ENCODE results near the gene WDPCP.

Gene WDPCP

DNA sequence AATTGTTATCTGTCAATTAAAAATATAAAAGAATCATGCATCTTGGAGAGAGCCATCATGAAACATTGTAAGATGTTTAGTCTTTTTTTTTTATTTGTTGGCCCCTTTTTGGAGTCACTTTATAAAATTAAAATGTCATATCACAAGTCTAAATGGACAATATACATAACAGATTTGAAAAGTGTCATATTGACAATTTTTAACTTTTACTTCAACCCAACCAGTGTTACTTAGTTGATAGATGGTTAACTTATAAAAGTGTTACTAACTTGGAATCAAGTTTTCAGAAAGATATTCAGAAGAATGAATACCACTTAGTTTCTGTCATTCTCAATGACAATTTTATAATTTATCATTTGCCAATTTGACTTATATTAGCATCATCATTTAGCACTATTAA lies 319.3 kb downstream of the WDPCP start:
- Histone ChIP-seq H3K9me3 (ENCODE audit: control insufficient read depth in 2 of 2, low read length in 2 of 2) (peaks cover 5 to 9% of the 10 kb centered on the region in 2 donors), H3K9ac (ENCODE audit: low read length in 2 of 2) (no peak overlapping the region), H3K4me1 (ENCODE audit: control insufficient read depth, insufficient read depth, low read length) (no peaks in the 10 kb centered on the region), H3K4me3 (ENCODE audit: low read length in 2 of 2) (no peak overlapping the region), H3K36me3 (ENCODE audit: control insufficient read depth in 2 of 2, insufficient read depth in 2 of 2, low read length in 2 of 2) (no peaks in the 10 kb centered on the region), H3K27ac (ENCODE audit: low read length) (no peak overlapping the region), H3K27me3 (ENCODE audit: control insufficient read depth in 1 of 2, insufficient read depth in 2 of 2, low read length in 2 of 2) (no peaks in the 10 kb centered on the region)

DNA sequence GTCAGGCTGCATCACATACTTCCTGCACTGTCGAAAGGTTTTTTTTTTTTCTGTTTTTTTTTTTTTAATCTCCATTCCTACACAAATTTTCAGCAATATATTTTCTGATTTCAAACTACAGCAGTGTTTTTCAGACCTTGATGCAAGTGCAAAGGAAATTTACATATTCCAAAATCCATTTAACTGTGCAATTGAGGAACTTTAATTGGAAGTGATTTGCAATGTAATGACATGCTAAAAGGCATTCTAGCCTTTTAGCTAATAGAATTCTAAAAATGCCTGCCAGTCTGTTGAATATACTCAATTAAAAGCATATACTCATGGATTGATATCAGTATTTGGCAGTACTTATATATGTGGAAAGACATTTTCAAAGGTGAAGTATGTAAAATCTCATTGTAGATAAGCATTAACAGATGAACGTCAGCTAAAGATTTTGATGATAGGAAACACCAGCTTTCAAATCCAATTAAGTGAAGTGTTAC lies 327.1 kb downstream of the WDPCP start:
- Histone ChIP-seq H3K36me3 (ENCODE audit: control insufficient read depth in 2 of 2, insufficient read depth in 2 of 2, low read length in 2 of 2) (no peaks in the 10 kb centered on the region), H3K27ac (ENCODE audit: low read length) (no peak overlapping the region), H3K9ac (ENCODE audit: low read length in 2 of 2) (no peak overlapping the region), H3K4me1 (ENCODE audit: control insufficient read depth, insufficient read depth, low read length) (no peaks in the 10 kb centered on the region), H3K27me3 (ENCODE audit: control insufficient read depth in 1 of 2, insufficient read depth in 2 of 2, low read length in 2 of 2) (no peaks in the 10 kb centered on the region), H3K9me3 (ENCODE audit: control insufficient read depth in 2 of 2, low read length in 2 of 2) (no peaks in the 10 kb centered on the region), H3K4me3 (ENCODE audit: low read length in 2 of 2) (no peak overlapping the region)

DNA sequence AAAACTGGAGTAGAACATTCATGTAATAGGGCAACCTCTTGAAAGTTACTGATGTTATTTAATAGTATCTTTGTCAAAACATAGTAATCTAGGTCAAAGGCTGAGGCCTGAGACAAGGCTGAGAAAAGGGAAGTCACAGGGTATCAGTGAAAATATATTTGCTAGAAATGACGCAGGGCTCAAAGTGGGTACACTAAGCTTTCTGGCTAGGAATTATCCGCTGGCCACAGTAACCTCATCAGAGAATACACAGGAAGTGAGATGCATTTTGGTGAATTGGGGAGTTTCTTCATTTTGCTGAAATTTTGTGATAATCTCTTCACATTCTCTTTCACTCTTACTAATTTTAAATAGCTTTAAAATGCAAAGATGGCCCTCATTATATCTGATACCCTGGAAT lies 330.8 kb downstream of the WDPCP start:
- H3K9ac ChIP-seq (ENCODE audit: low read length in 2 of 2), result no peak overlapping the region
- H3K4me3 ChIP-seq (ENCODE audit: low read length in 2 of 2), result no peak overlapping the region
- no peaks in the 10 kb centered on the region for H3K9me3 ChIP-seq (ENCODE audit: control insufficient read depth in 2 of 2, low read length in 2 of 2)
- no peak overlapping the region for H3K27ac ChIP-seq (ENCODE audit: low read length)
- H3K27me3 ChIP-seq (ENCODE audit: control insufficient read depth in 1 of 2, insufficient read depth in 2 of 2, low read length in 2 of 2), result no peaks in the 10 kb centered on the region
- no peaks in the 10 kb centered on the region for H3K4me1 ChIP-seq (ENCODE audit: control insufficient read depth, insufficient read depth, low read length)
- H3K36me3 ChIP-seq (ENCODE audit: control insufficient read depth in 2 of 2, insufficient read depth in 2 of 2, low read length in 2 of 2), result no peaks in the 10 kb centered on the region

GRCh38 chr2:63249161-63249560 lies 339.1 kb downstream of the WDPCP start:
- no peaks in the 10 kb centered on the region for H3K4me1 ChIP-seq (ENCODE audit: control insufficient read depth, insufficient read depth, low read length)
- no peak overlapping the region for H3K9ac ChIP-seq (ENCODE audit: low read length in 2 of 2)
- H3K36me3 ChIP-seq (ENCODE audit: control insufficient read depth in 2 of 2, insufficient read depth in 2 of 2, low read length in 2 of 2), result no peaks in the 10 kb centered on the region
- no peak overlapping the region for H3K27ac ChIP-seq (ENCODE audit: low read length)
- H3K9me3 ChIP-seq (ENCODE audit: control insufficient read depth in 2 of 2, low read length in 2 of 2), result no peaks in the 10 kb centered on the region
- no peaks in the 10 kb centered on the region for H3K27me3 ChIP-seq (ENCODE audit: control insufficient read depth in 1 of 2, insufficient read depth in 2 of 2, low read length in 2 of 2)
- H3K4me3 ChIP-seq (ENCODE audit: low read length in 2 of 2), result no peak overlapping the region

DNA sequence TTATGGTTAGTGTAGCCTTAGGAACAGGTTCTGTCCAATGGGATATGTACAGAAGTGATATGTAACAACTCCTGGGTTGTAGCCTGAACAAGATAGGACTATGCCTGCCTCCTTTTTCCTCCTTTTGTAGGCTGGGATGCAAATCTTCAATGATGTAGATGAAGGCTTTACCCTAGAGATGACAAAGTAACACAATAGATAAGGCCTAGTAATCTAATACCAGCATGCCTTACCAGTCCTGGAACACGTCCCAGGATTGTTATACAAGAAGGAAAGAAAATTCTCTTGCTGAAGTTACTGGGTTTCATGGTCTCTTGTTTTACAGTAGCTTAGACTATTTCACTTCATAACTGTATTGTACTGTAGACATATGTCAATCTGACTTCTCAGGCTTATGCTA lies 345.5 kb downstream of the WDPCP start:
- no peaks in the 10 kb centered on the region for H3K9me3 ChIP-seq (ENCODE audit: control insufficient read depth in 2 of 2, low read length in 2 of 2)
- H3K4me3 ChIP-seq (ENCODE audit: low read length in 2 of 2), result no peak overlapping the region
- no peak overlapping the region for H3K9ac ChIP-seq (ENCODE audit: low read length in 2 of 2)
- H3K27me3 ChIP-seq (ENCODE audit: control insufficient read depth in 1 of 2, insufficient read depth in 2 of 2, low read length in 2 of 2), result no peaks in the 10 kb centered on the region
- H3K27ac ChIP-seq (ENCODE audit: low read length), result no peak overlapping the region
- no peaks in the 10 kb centered on the region for H3K4me1 ChIP-seq (ENCODE audit: control insufficient read depth, insufficient read depth, low read length)
- H3K36me3 ChIP-seq (ENCODE audit: control insufficient read depth in 2 of 2, insufficient read depth in 2 of 2, low read length in 2 of 2), result no peaks in the 10 kb centered on the region

GRCh38 chr2:63225964-63226686 lies 362.2 kb downstream of the WDPCP start:
- no peak overlapping the region for H3K4me3 ChIP-seq (ENCODE audit: low read length in 2 of 2)
- no peaks in the 10 kb centered on the region for H3K36me3 ChIP-seq (ENCODE audit: control insufficient read depth in 2 of 2, insufficient read depth in 2 of 2, low read length in 2 of 2)
- no peaks in the 10 kb centered on the region for H3K9me3 ChIP-seq (ENCODE audit: control insufficient read depth in 2 of 2, low read length in 2 of 2)
- no peak overlapping the region for H3K9ac ChIP-seq (ENCODE audit: low read length in 2 of 2)
- no peaks in the 10 kb centered on the region for H3K4me1 ChIP-seq (ENCODE audit: control insufficient read depth, insufficient read depth, low read length)
- H3K27me3 ChIP-seq (ENCODE audit: control insufficient read depth in 1 of 2, insufficient read depth in 2 of 2, low read length in 2 of 2), result no peaks in the 10 kb centered on the region
- H3K27ac ChIP-seq (ENCODE audit: low read length), result no peak overlapping the region

DNA sequence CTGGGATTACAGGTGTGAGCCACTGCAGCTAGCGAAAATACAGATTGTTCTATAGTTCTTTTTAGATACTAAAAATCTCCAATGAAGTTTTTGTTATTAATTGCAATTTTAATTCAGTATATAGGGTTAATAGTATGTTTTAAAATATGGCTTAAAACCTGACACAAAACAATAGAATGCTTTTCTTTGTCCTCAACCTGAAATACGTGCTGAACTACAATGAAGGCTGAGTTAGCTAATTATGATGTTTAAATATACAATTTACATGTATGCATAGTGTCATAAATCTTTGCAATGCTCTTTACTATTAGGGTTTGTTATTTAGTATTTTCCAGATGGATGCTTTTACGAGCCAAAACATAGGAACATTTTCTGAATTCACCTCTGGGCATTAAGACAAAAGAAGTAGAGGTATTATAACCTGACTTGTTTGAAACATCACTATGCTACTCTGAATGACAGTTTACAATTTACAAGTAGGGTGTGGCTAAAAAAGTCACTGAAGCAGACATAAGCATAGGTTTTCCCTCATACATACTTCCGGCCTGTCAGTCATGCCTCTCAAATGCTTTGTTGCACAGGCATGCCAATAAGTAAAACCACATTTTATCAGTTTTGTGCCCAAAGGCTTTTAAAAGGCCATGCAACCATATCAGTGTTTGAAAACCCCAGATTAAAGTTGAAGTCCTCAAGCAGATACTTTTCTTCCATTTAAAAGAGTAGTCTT lies 369.3 kb downstream of the WDPCP start:
- Histone ChIP-seq H3K9me3 (ENCODE audit: control insufficient read depth in 2 of 2, low read length in 2 of 2) (no peaks in the 10 kb centered on the region), H3K9ac (ENCODE audit: low read length in 2 of 2) (no peak overlapping the region), H3K4me3 (ENCODE audit: low read length in 2 of 2) (no peak overlapping the region), H3K27me3 (ENCODE audit: control insufficient read depth in 1 of 2, insufficient read depth in 2 of 2, low read length in 2 of 2) (no peaks in the 10 kb centered on the region), H3K36me3 (ENCODE audit: control insufficient read depth in 2 of 2, insufficient read depth in 2 of 2, low read length in 2 of 2) (no peaks in the 10 kb centered on the region), H3K4me1 (ENCODE audit: control insufficient read depth, insufficient read depth, low read length) (no peaks in the 10 kb centered on the region), H3K27ac (ENCODE audit: low read length) (no peak overlapping the region)

GRCh38 chr2:63195310-63195709 lies 393.0 kb downstream of the WDPCP start:
- H3K27me3 ChIP-seq (ENCODE audit: control insufficient read depth in 1 of 2, insufficient read depth in 2 of 2, low read length in 2 of 2), result no peaks in the 10 kb centered on the region
- H3K9me3 ChIP-seq (ENCODE audit: control insufficient read depth in 2 of 2, low read length in 2 of 2), result no peaks in the 10 kb centered on the region
- H3K4me3 ChIP-seq (ENCODE audit: low read length in 2 of 2), result no peak overlapping the region
- no peak overlapping the region for H3K9ac ChIP-seq (ENCODE audit: low read length in 2 of 2)
- no peaks in the 10 kb centered on the region for H3K36me3 ChIP-seq (ENCODE audit: control insufficient read depth in 2 of 2, insufficient read depth in 2 of 2, low read length in 2 of 2)
- H3K27ac ChIP-seq (ENCODE audit: low read length), result no peak overlapping the region
- no peaks in the 10 kb centered on the region for H3K4me1 ChIP-seq (ENCODE audit: control insufficient read depth, insufficient read depth, low read length)

DNA sequence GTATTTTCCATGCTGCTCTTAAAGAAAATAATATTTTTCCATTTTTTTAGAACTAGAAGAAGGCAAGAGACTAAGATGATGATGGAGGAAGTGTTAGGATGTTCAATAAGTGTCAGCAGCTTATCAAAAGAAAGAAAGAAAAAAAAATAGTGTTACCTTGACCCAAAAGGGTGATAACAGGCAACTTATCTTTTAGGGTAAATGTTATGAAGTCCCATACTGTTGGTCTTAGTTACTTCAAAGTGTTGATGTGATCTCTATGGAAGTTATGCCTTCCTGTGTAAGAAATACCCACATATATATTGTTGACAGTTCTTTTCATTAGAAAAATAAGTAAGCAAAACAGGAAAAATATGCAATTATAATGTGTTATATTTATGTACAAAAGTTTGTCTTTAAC lies 394.1 kb downstream of the WDPCP start:
- H3K27ac ChIP-seq (ENCODE audit: low read length), result no peak overlapping the region
- no peak overlapping the region for H3K9ac ChIP-seq (ENCODE audit: low read length in 2 of 2)
- H3K4me1 ChIP-seq (ENCODE audit: control insufficient read depth, insufficient read depth, low read length), result no peaks in the 10 kb centered on the region
- H3K27me3 ChIP-seq (ENCODE audit: control insufficient read depth in 1 of 2, insufficient read depth in 2 of 2, low read length in 2 of 2), result no peaks in the 10 kb centered on the region
- H3K36me3 ChIP-seq (ENCODE audit: control insufficient read depth in 2 of 2, insufficient read depth in 2 of 2, low read length in 2 of 2), result no peaks in the 10 kb centered on the region
- H3K9me3 ChIP-seq (ENCODE audit: control insufficient read depth in 2 of 2, low read length in 2 of 2), result no peaks in the 10 kb centered on the region
- H3K4me3 ChIP-seq (ENCODE audit: low read length in 2 of 2), result no peak overlapping the region

GRCh38 chr2:63192889-63193774 lies 395.1 kb downstream of the WDPCP start:
- no peak overlapping the region for H3K9ac ChIP-seq (ENCODE audit: low read length in 2 of 2)
- no peaks in the 10 kb centered on the region for H3K36me3 ChIP-seq (ENCODE audit: control insufficient read depth in 2 of 2, insufficient read depth in 2 of 2, low read length in 2 of 2)
- H3K27me3 ChIP-seq (ENCODE audit: control insufficient read depth in 1 of 2, insufficient read depth in 2 of 2, low read length in 2 of 2), result no peaks in the 10 kb centered on the region
- no peaks in the 10 kb centered on the region for H3K4me1 ChIP-seq (ENCODE audit: control insufficient read depth, insufficient read depth, low read length)
- no peak overlapping the region for H3K4me3 ChIP-seq (ENCODE audit: low read length in 2 of 2)
- H3K27ac ChIP-seq (ENCODE audit: low read length), result no peak overlapping the region
- no peaks in the 10 kb centered on the region for H3K9me3 ChIP-seq (ENCODE audit: control insufficient read depth in 2 of 2, low read length in 2 of 2)
